Measurements from ENCODE around the gene RAB11A.

DNA sequence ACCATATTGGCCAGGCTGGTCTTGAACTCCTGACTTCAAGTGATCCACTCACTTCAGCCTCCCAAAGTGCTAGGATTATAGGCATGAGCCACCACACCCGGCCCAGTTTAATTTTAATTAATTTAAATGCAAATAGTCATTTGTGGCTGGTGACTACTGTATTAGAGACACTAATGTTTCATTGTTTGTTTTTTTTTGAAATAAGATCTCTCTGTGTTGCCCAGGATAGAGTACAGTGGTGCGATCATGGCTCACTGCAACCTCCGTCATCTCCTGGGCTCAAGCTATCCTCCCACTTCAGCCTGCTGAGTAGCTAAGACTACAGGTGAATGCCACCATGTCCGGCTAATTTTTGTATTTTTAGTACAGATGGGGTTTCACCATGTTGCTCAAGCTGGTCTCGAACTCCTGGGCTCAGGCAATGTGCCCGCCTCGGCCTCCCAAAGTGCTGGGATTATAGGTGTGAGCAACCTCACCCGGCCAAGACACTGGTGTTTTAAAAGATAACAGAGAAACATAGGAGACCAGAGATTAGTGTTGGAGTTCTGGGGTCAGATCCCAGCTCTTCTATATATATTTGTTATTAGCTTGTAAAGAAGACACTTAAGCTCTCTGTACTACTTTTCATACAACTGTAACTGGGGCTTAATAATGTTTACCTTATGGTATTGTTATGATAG lies 34.5 kb upstream of the RAB11A start:
- TF ChIP-seq, protein P1, sequence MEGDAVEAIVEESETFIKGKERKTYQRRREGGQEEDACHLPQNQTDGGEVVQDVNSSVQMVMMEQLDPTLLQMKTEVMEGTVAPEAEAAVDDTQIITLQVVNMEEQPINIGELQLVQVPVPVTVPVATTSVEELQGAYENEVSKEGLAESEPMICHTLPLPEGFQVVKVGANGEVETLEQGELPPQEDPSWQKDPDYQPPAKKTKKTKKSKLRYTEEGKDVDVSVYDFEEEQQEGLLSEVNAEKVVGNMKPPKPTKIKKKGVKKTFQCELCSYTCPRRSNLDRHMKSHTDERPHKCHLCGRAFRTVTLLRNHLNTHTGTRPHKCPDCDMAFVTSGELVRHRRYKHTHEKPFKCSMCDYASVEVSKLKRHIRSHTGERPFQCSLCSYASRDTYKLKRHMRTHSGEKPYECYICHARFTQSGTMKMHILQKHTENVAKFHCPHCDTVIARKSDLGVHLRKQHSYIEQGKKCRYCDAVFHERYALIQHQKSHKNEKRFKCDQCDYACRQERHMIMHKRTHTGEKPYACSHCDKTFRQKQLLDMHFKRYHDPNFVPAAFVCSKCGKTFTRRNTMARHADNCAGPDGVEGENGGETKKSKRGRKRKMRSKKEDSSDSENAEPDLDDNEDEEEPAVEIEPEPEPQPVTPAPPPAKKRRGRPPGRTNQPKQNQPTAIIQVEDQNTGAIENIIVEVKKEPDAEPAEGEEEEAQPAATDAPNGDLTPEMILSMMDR (IDR thresholded peaks at IDR 0.05) = no peak
- TF ChIP-seq POLR2A (IDR thresholded peaks at IDR 0.05) = no peak

Measured in right lobe of liver (tissue), 4 donors.